ENCODE measurements around the gene ALPL. TPM values are rescaled to one million over a fixed set of nuclear protein-coding genes. Genes with fewer than 3 reads are reported as not detected.

The ALPL gene
- total RNA-seq, 2 donors from 2014 or later: 6.3 to 15.6 TPM

DNA sequence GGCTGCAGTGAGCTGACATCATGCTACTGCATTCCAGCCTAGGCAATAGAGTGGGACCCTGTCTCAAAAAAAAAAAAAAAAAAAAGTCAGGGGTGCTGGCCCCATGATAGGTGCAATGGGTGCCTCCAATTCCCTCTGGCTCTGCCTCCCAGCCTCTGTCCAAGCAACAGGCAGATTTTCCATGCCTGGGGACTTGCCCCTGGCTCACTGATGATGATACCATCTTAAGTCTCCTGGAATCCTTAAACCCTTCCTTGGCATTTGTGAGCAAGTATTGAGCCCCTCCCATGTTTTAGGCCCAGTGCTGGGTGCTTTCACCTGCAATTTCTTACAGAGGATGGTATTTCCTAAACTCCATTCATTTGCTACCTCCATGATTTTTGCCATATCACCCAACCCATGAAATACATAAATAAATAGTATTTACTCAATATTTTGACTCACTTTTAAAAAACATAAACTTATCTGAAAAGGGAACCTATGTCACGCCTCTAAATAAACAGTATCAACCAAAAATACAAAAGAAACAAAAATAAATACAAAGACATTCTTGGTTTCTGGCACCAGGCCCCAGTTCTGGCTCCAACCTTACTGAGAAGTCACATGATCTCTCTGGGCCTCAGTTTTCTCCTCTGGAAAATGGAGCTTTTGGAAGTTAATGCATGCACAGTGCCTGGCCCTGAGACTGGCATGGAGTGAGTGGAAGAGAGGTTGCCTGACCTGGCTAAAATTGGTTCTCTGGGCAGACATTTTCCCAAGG lies 1.5 kb upstream of the ALPL start:
- H3K27me3 ChIP-seq (replicated peaks; ENCODE audit: insufficient read depth): no peaks in the 10 kb centered on the region
- H3K9me3 ChIP-seq: no peaks in the 10 kb centered on the region
- 96% methylated on average over 1 of the region's 1 CpG for WGBS
- H3K27ac ChIP-seq: no peak overlapping the region
- no peaks in the 10 kb centered on the region for H3K4me1 ChIP-seq (replicated peaks)
- TF ChIP-seq, protein P1, sequence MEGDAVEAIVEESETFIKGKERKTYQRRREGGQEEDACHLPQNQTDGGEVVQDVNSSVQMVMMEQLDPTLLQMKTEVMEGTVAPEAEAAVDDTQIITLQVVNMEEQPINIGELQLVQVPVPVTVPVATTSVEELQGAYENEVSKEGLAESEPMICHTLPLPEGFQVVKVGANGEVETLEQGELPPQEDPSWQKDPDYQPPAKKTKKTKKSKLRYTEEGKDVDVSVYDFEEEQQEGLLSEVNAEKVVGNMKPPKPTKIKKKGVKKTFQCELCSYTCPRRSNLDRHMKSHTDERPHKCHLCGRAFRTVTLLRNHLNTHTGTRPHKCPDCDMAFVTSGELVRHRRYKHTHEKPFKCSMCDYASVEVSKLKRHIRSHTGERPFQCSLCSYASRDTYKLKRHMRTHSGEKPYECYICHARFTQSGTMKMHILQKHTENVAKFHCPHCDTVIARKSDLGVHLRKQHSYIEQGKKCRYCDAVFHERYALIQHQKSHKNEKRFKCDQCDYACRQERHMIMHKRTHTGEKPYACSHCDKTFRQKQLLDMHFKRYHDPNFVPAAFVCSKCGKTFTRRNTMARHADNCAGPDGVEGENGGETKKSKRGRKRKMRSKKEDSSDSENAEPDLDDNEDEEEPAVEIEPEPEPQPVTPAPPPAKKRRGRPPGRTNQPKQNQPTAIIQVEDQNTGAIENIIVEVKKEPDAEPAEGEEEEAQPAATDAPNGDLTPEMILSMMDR (IDR thresholded peaks at IDR 0.05): no peak
- TF ChIP-seq POLR2A (IDR thresholded peaks at IDR 0.05) (no peak), POLR2AphosphoS5 (IDR thresholded peaks at IDR 0.05) (no peak)
- H3K36me3 ChIP-seq: no peaks in the 10 kb centered on the region
- intact Hi-C loops (cut with DNase I): loop anchor here (5.0 kb wide), 1 partner anchor 65 kb away; no protein-coding TSS in a partner anchor
- no peak overlapping the region for H3K4me3 ChIP-seq
- DNase-seq (ENCODE audit: low spot score): no peak

DNA sequence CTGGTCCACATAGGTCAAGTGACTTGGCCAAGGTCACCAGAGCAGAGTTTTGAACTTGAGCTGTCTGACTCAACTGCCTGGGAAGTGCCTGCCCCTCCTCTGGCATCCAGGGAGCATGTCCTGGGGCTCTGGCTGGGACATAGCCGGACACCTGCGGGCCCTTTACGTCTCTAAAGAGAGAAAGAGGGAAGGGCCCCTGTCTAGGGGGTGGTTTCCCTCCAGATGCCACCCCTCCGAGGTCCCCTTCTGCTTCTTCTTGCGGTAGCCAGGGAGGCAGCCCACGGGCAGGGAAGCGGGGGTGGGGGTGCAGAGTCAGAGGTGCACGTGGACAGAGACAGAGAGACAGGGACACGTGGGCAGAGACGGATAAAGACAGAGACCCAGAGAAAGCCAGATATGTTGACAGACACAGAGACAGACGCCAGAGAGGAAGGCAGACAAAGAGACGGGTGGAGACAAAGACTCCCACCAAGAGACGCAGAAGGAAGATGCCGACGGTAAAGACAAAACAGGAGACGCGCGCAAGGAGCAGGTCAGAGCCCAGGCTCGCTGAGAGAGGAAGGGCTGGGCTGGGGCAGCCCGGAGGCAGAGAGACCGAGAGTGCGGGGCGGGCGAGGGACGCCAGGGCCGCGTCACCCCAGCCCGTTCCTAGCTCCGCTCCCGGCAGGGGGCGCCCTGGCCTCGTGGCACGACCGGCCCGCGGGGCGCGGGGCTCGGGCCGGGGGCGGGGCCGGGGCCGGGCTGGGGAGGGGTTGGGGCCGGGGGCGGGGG lies 458 bp upstream of the ALPL start:
- Histone ChIP-seq H3K27ac (no peak overlapping the region), H3K4me1 (replicated peaks) (no peaks in the 10 kb centered on the region), H3K4me3 (peak overlapping the region in 1 of 2 donors; percentile 22), H3K27me3 (replicated peaks; ENCODE audit: insufficient read depth) (no peaks in the 10 kb centered on the region), H3K36me3 (no peaks in the 10 kb centered on the region), H3K9me3 (no peaks in the 10 kb centered on the region)
- DNase-seq (ENCODE audit: low spot score): peak; percentile 44
- intact Hi-C loops (cut with DNase I): loop anchor here (5.0 kb wide), 1 partner anchor 64 kb away; no protein-coding TSS in a partner anchor
- TF ChIP-seq, protein P1 (IDR thresholded peaks at IDR 0.05): peak; percentile 49 to 65 (median 60)
- TF ChIP-seq POLR2AphosphoS5 (IDR thresholded peaks at IDR 0.05): no peak
- TF ChIP-seq POLR2A (IDR thresholded peaks at IDR 0.05): no peak
- 15% methylated on average over 24 of the region's 45 CpGs for WGBS

DNA sequence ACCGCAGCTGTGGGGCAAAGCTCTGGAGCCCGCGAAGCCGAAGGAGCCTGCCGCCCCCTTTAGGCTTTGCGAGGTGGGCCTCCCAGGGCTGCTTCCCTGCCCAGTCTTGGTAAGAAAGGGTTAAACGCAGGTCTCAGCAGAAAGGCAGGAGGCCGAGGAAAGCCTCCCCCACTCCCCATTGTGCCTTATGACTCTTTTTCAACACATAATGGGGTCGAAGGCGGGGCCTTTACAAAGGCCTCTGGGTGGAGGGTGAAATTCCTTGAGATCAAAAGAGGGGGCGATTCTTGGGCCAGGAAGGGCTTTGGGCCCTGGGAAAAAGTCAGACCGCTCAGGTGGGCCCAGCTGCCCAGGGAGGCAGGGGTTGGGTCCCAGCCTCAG lies 880 bp downstream of the ALPL start:
- H3K27me3 ChIP-seq (replicated peaks; ENCODE audit: insufficient read depth): no peaks in the 10 kb centered on the region
- H3K4me3 ChIP-seq: no peak overlapping the region

DNA sequence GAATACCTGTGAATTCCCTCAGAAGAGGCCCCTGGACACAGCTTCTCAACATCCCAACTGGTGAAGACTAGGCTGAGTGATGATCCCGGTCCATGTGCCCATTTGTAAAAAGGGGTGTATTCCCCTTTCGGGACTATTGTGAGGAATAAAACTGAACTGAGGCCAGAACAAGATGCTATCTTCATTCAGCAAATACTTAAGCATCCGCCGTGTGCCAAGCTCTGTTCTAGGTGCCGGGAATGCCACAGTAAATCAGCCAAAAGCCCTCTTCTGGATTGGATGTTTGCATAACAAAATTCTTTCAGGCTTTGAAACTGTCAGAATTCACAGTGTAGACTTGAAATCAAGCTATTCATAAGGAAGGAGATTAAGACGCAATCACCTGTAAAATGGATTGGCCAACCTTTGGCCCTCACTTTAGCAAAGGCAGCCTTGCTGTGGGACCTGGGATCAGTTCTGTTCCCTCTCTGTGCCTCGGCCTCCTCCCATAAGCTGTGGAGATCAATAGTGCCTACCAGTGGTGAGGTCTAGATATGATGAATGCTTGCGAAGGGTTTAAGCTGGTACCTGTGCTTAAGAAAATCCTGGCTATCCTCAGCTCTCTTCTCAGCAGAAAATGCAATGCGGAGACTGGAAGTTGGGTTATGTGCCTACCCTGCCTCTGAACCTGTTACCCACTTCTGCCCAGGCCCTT lies 1.8 kb downstream of the ALPL start:
- H3K4me1 ChIP-seq (replicated peaks): no peaks in the 10 kb centered on the region
- no peak for TF ChIP-seq POLR2A (IDR thresholded peaks at IDR 0.05)
- TF ChIP-seq POLR2AphosphoS5 (IDR thresholded peaks at IDR 0.05): peak; percentile 68
- no peaks in the 10 kb centered on the region for H3K36me3 ChIP-seq
- H3K27me3 ChIP-seq (replicated peaks; ENCODE audit: insufficient read depth): no peaks in the 10 kb centered on the region
- 38% methylated on average over 9 of the region's 9 CpGs for WGBS
- peak; percentile 64 for DNase-seq (ENCODE audit: low spot score)
- no peak overlapping the region for H3K4me3 ChIP-seq
- intact Hi-C loops (cut with DNase I): loop anchor here (5.0 kb wide), 1 partner anchor 146 kb away; no protein-coding TSS in a partner anchor
- no peaks in the 10 kb centered on the region for H3K9me3 ChIP-seq
- no peak overlapping the region for H3K27ac ChIP-seq

More for the DNA sequence above, 880 bp downstream of the ALPL start:
- WGBS: 46% methylated on average over 12 of the region's 12 CpGs
- H3K4me1 ChIP-seq (replicated peaks): no peaks in the 10 kb centered on the region
- TF ChIP-seq POLR2AphosphoS5 (IDR thresholded peaks at IDR 0.05): no peak
- no peak for TF ChIP-seq POLR2A (IDR thresholded peaks at IDR 0.05)
- TF ChIP-seq, protein P1 (IDR thresholded peaks at IDR 0.05): no peak
- H3K27ac ChIP-seq: no peak overlapping the region
- H3K36me3 ChIP-seq: no peaks in the 10 kb centered on the region
- DNase-seq (ENCODE audit: low spot score): no peak
- intact Hi-C loops (cut with DNase I): loop anchor here (5.0 kb wide), 1 partner anchor 147 kb away; no protein-coding TSS in a partner anchor
- no peaks in the 10 kb centered on the region for H3K9me3 ChIP-seq

Data from prostate gland (tissue), 2 donors.